DMS53 (cell line): ENCODE measurements around the gene ABHD14A.
A peak's percentile ranks its signal among the peaks of the same experiment; 100 is the strongest.

Experiments used
- DNase-seq: peaks from one replicate; lab custom pipeline; 2025; lab: John Stamatoyannopoulos, UW

The ABHD14A gene

DNA sequence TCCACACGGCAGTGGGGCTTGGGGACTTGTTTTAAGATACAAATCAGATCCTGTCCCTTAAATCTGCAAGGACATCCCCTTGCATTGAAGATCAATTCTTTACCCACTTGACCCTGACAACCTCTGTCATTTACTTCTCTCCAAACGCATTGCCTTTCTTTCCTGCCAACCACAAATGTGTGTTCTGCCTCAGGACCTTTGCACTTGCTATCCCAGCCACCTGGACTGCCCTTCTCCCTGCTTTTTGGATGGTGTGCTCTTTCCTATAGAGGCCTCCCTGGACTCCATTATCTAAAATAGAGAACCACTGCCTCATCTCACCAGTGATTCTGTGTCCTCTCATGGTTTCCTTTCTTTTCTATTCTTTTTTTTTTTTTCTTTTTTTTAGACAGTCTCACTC lies 22.3 kb downstream of the ABHD14A start:
- no peak for DNase-seq

DNA sequence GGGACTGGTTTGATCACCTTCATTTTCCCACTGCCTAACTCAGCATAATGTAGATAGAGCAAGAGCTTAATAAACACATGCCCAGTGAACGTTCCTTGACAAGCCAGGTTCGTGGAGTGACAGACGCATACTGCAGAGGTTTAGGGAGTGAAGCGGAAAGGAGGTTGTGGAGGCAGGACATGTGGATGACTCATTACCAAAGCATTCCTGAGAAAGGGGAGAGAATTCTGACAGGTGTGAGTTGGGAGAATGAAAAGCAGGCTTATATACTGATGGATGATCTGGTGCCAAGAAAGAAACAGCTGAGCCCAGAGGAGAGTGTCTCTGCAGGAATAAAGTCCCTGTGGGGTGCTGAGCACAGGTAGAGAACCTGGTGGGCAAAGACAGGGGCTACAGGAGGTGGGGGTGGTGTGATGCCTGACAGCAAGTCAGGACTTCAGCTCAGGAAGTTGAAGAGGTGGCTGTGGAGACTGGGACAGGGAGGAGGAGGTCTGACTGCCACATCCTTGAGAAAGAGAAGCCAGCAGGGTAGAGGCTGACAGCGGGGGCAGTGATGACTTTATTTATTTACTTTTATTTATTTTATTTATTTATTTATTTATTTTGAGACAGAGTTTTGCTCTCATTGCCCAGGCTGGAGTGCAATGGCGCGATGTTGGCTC lies 23.2 kb downstream of the ABHD14A start:
- peak; percentile 65 for DNase-seq

DNA sequence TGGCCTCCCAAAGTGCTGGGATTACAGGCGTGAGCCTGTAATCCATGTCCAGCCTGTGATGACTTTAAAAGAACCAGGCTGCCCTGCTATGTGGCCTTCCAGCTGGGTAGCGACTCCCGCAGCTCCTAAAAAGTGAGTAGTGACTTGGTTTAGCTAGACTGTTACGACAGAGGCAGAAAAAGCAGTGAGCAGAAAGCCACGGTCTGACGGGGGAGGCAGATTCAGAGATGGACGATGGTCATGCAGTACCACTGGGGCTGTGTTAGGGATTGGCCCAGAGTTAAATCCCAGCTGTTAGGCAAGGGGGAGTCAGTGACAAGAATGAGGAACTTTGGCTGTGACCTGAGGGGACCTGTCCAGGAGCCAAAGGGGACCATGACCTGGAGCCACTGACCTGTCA lies 23.9 kb downstream of the ABHD14A start:
- no peak for DNase-seq

GRCh38 chr3:51999846-52000245 lies 25.0 kb downstream of the ABHD14A start:
- DNase-seq: no peak

DNA sequence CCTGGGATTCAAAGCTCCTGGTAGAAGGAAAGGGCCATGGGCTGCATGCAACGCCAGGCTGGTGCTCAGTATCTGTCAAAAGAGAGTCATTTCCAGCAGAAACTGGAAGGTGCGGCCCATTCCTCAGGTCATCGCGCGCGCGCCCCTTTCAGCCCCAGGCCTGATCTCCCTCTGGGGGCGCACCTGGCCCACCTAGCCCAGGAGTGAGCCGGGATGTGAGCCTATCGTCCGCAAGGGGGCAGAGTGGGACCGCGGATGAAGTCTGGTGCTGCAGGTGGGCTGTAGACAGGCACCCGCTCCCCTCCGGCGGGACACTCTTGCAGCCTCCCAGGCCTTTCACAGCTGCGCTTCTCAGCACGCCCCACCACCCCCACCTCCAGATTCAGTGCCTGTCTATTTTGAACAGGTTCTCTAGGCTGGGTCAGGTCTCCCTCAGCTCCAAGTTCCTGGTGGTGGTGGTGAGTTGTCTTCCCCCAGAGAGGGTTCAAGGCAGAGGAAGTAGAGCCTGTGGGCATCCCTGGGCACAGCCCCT lies 26.6 kb downstream of the ABHD14A start:
- peak; percentile 62 for DNase-seq

GRCh38 chr3:52002748-52003147 lies 27.9 kb downstream of the ABHD14A start:
- DNase-seq: no peak

DNA sequence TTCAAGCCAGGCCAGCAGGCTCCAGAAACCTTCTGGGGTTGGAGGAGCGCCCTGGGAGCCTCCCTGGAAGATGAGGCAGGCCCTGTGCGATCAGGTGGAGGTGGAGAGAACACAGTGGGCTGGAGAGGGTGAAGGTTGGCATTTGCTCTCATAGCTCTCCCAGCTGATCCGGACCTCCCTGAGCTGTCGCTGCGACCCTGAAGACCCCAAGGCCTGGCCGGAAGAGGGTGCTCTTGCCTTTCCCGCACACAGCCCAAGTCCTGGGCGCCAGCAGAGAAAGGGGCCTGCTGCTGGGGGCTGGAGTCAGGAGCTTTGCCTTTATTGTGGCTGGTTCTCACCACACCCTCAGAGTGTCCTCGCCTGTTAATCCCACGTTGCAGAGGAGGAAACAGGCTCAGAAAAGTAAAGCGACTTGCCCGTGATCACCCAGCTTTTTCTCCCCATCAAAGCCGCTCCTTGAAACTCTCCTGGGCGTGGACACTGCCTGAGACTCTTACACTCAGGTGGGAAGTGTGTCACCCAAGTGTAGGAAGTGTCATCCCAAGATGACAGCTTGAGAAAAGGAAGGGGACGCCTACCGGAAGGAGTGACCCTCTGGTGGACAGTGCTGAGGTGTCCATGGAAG lies 29.4 kb downstream of the ABHD14A start:
- DNase-seq: no peak

DNA sequence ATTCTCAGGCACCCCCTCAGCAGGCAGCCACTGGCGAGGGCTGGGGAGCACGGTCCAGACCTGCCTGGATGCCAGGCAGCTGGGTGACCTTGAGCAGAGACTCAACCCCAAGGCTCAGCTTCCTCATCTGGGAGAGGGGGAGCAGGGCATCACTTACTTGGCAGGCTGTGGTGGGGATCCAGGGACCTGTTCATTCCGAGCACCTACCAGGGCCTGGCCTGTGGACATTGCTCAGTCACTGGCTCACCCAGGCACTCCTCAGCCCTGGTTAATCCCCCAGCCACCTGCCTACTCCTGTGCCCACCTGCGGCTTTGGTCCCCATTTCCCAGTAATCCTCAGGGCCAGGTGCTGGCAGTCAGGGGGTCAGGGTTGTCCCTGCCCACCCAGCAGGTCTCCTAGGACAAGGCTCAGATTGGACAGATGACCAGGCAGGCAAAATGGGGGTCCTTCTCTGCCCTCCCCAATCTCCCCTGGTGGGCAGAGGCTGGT lies 30.1 kb downstream of the ABHD14A start:
- DNase-seq: no peak

GRCh38 chr3:52005571-52005986 lies 30.7 kb downstream of the ABHD14A start:
- no peak for DNase-seq

GRCh38 chr3:52006017-52006819 lies 31.4 kb downstream of the ABHD14A start:
- no peak for DNase-seq

DNA sequence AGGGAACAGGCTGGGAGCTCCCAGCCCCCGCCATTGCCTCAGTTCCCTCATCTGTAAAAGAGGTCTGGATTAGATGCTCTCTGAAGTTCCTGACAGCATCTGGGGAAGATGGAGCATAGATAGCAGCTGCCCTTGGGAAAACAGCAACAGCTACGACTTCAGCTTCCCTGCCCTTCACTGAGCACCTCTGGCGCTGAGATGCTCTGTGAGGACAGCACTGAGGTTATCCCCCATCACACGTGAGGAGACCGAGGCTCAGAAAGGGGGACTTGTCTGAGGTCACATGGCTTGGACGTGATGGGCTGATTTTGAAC lies 31.9 kb downstream of the ABHD14A start:
- DNase-seq: no peak

- no peak for DNase-seq
Observed at GRCh38 chr3:52007291-52007690, 32.4 kb downstream of the ABHD14A start.

DNA sequence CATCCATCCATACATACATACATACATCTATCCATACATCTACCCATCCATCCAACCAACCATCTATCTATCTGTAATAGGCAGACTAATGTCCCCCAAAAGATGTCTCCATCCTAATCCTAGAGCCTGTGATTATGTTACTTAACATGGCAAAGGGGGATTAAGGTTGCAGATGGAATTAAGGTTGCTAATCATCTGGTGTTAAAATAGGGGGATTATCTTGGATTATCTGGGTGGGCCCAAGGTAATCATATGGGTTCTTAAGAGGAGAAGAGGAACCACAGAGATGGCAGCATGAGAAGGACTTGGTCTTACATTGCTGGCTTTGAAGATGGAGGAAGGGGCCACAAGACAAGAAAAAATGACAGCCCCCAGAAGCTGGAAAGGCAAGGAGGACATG lies 35.6 kb downstream of the ABHD14A start:
- DNase-seq: no peak

GRCh38 chr3:52012699-52013098 lies 37.8 kb downstream of the ABHD14A start:
- no peak for DNase-seq

DNA sequence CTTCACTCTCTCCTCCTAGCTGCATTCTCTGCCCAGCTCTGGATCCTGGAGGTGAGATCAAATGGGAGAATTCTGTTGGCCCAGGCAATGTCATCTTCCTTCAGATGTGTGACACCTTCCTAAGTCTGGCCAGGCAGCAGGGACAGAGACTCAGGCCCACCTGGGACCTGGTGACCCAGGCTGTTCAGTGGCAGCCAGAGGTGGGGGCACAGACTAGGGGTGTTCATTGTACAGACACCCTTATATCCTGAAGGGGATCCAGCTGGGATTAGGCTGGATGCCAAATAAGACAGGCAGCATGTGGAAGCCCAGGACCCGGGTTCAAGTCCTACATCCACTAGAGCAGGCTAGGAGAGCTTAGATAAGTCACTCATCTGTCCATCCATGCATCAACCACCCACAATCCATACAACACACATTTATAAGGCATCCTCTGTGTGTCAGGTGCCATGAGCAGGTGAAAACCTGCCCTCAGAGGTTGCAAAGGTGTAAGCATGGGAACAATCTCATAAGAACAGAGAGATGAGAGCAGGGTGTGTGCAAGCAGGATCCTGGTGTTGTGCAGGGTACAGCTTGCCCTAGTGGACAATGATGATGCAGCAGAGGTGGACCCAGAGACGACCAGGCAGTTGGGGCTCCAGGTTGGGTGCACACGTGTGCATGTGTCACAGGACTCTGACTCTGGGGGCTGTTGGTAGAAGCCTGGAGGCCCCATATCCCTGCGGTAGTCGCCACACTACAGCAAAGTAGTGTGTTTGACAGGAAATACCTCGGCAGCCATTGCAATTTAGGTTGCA lies 39.1 kb downstream of the ABHD14A start:
- DNase-seq: no peak

GRCh38 chr3:52014613-52015012 lies 39.7 kb downstream of the ABHD14A start:
- peak; percentile 4 for DNase-seq

- no peak for DNase-seq
Observed at GRCh38 chr3:52015438-52016228, 40.8 kb downstream of the ABHD14A start.

DNA sequence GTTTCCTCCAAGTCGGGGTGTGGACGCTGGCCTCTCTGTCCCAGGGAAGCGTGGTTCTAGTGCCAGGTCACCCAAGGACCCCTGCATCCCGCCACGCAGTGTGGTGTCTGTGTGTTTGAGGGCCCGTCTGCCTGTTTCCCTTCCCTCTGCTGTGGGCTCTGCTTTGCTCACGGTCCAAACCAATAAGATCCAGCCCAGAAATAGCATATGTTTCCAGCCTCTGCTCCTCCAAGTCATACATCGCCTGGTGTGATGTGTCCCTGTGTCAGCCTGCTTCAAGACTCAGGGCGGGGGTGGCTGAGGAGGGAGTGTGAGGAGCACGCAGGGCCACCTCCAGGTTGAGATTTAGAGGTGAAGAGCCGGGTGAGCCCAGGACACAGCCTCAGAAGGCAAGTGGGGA lies 42.7 kb downstream of the ABHD14A start:
- no peak for DNase-seq

GRCh38 chr3:52018319-52019000 lies 43.6 kb downstream of the ABHD14A start:
- no peak for DNase-seq

- no peak for DNase-seq
Observed at GRCh38 chr3:52019352-52020080, 44.7 kb downstream of the ABHD14A start.
